IgD-negative memory B cell (primary cell): ENCODE results near the gene APOL5. TPM values are rescaled to one million over a fixed set of nuclear protein-coding genes. Genes with fewer than 3 reads are reported as not detected.

Experiments
- H3K27ac Mint-ChIP-seq, 3 donors: one replicate each; pipeline ENCODE4 v1.8.0; 2020 to 2022; ENCODE audit warnings: mild to moderate bottlenecking in 3 of 3, mixed read lengths in 3 of 3, moderate library complexity in 1 of 3
- H3K27me3 Mint-ChIP-seq: one replicate; pipeline ENCODE4 v1.8.0; 2021; ENCODE audit warnings: mixed read lengths
- H3K36me3 Mint-ChIP-seq: one replicate; pipeline ENCODE4 v1.8.0; 2020; ENCODE audit warnings: mild to moderate bottlenecking, mixed read lengths
- H3K4me1 Mint-ChIP-seq, 3 donors: one replicate each; pipeline ENCODE4 v1.8.0; 2020 to 2022; ENCODE audit warnings: mixed read lengths in 3 of 3, mild to moderate bottlenecking in 1 of 3
- H3K4me3 Mint-ChIP-seq, 4 donors: one replicate each; pipeline ENCODE4 v1.8.0; 2020 to 2022; ENCODE audit warnings: mild to moderate bottlenecking in 4 of 4, mixed read lengths in 4 of 4, moderate library complexity in 3 of 4
- H3K9me3 Mint-ChIP-seq, 3 donors: one replicate each; pipeline ENCODE4 v1.8.0; 2020 to 2021; ENCODE audit warnings: mixed read lengths in 3 of 3, mild to moderate bottlenecking in 1 of 3
- polyA plus RNA-seq: library from polyadenylated mRNA; unstranded; fragments of 300-500 nt; fragmentation: Illumina TruSeq; gene quantifications from one replicate; pipeline ENCODE4 v1.2.3, GENCODE V29; 2021

Gene APOL5
- polyA plus RNA-seq, 1 donor from 2014 or later: not detected

DNA sequence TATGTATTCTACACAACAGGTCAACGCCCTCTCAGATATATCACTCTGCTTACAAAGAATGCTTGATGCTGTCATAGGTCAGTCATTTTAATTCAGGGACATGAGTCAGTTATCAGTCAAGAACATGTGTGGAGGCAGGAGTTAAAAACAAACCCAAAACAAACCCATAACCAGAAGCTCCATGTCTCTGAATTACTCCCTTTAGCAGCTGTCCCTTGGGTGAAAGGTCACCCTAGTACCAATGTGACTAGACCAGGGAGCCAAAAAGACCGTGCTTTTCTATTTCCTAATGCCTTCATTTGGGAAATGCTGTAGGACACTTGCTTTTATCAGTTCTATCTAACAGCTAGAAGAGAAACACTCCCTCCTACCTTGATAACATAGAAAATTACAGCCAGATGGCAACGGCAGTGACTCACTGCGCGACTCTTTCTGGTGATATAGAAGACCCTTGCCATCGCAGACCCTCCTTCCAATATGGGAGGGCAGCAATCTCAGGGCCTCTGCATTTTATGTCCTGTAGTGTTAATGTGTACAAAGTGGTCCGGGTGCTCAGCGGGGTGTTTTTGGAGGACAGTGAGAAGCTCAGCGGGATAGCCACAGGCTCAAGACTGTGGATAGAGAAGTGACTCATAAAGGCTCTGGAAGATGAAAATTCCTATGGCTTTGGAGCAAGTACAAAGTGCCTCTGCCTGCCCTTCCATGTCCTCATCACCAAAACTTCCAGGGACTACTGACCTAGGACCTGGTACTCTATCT is 24.8 kb downstream of the APOL5 start:
- Mint-ChIP-seq H3K4me3 (no peak overlapping the region), H3K9me3 (no peaks in the 10 kb centered on the region), H3K27me3 (peaks cover 58% of the 10 kb centered on the region), H3K4me1 (no peaks in the 10 kb centered on the region), H3K36me3 (no peaks in the 10 kb centered on the region), H3K27ac (no peak overlapping the region)

DNA sequence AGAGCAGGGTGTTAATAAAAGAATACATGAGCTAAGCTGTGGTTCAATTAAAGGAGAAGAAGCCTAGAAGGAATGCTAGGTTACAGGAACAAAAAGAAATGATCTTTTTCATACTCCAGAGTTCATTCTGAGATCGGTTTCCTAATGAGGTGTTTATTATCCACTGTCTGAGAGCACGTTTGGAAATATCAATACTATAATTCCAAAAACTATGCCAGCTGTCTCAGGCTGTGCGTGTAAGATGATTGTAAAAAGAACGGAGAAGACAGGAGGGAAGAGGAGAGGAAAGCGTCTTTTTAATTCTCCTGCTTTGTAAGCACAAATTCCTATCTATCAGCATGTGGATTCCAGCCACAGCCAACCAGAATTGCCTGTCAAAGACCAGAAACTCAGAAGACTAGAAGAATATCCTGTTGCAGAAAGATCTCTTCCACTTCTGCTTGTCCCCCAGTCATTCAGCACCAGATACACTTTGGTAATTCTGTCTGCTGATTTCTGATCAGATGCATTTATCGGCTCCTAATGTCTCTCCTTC is 25.7 kb downstream of the APOL5 start:
- Mint-ChIP-seq H3K27me3 (peaks cover 58% of the 10 kb centered on the region), H3K36me3 (no peaks in the 10 kb centered on the region), H3K4me1 (no peaks in the 10 kb centered on the region), H3K4me3 (no peak overlapping the region), H3K27ac (no peak overlapping the region), H3K9me3 (no peaks in the 10 kb centered on the region)

DNA sequence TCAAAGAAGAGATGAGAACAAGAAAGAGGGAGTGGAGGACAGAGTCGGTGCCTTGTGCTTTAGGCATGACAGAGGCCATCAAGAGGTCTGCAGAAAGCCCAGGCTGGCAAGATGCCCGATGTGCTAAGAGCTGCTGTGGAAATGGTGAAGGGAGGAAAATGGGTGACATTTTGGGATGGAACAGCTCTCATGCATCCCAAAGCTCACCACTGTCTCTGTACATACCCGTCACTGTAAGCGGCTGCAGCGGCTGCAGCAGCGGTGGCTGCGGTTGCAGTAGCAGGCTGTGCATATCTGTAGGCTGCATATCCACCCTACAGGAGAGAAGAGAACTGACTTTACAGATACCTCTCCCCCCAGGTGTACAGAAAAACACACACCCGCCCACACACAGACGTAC is 28.6 kb downstream of the APOL5 start:
- Mint-ChIP-seq H3K36me3 (no peaks in the 10 kb centered on the region), H3K27me3 (peaks cover 62% of the 10 kb centered on the region), H3K4me3 (no peak overlapping the region), H3K4me1 (peaks cover 6 to 12% (median 11%) of the 10 kb centered on the region in 3 donors), H3K27ac (no peak overlapping the region), H3K9me3 (no peaks in the 10 kb centered on the region)

DNA sequence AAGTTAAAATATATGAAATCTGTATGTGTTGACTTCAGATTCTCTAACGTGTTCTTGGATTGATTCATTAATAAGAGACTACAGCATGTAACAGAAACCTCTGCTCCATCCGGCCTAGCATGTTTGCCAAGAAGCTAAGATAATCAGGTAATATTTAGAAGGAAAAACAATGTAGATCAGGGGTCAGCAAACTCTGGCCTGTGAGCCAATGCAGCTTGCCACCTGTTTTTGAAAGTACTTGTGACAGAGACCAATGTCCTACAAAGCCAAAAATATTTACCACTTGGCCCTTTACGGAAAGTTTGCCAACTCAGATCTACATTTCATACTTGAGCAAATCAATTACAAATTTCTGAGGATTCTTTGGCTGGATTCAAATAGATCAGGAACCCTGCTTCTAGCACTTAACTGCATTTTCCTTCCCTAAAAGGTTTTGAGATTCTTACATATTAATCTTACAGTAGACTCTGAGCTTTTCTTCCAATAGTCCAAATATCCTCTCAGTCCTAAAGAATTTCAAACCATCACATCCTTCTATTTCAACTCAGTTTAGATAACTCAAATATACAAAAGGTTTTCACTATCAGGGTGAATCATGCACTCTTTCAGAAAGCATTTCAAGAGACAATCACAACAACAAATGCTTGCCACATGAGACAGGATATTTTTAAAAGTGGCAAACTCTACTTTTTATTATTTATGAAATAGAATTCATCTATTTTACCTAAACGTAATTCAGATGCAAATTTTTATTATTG is 29.5 kb downstream of the APOL5 start:
- no peak overlapping the region for H3K27ac Mint-ChIP-seq
- H3K27me3 Mint-ChIP-seq: peaks cover 62% of the 10 kb centered on the region
- peaks cover 7 to 16% (median 16%) of the 10 kb centered on the region in 3 donors for H3K4me1 Mint-ChIP-seq
- H3K4me3 Mint-ChIP-seq: no peak overlapping the region
- no peaks in the 10 kb centered on the region for H3K36me3 Mint-ChIP-seq
- peaks cover 0 to 3% (median 0%) of the 10 kb centered on the region in 3 donors for H3K9me3 Mint-ChIP-seq

DNA sequence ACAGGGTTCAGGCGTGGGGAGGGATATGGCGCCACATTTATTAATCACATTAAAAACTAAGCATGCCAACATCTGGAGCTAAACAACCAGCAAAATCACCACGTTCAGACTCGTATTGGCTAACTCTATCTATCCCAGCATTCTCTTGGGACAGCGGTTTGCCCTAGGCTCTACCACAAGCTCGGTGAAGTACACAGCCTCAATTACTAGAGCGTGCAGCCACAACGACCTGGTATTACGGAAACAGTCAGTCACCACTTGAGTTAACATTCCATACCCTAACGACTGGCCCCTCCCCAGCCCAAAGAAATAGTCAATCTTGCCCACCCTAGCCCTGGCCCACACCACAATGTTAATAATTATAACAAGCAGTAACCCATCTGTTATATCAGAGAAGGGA is 32.1 kb downstream of the APOL5 start:
- peak overlapping the region in 2 of 3 donors; percentile 16 to 18 for H3K27ac Mint-ChIP-seq
- peaks cover 11 to 23% (median 22%) of the 10 kb centered on the region in 3 donors for H3K4me1 Mint-ChIP-seq
- peaks cover 57% of the 10 kb centered on the region for H3K27me3 Mint-ChIP-seq
- H3K9me3 Mint-ChIP-seq: peaks cover 0 to 3% (median 2%) of the 10 kb centered on the region in 3 donors
- H3K36me3 Mint-ChIP-seq: no peaks in the 10 kb centered on the region
- H3K4me3 Mint-ChIP-seq: no peak overlapping the region

DNA sequence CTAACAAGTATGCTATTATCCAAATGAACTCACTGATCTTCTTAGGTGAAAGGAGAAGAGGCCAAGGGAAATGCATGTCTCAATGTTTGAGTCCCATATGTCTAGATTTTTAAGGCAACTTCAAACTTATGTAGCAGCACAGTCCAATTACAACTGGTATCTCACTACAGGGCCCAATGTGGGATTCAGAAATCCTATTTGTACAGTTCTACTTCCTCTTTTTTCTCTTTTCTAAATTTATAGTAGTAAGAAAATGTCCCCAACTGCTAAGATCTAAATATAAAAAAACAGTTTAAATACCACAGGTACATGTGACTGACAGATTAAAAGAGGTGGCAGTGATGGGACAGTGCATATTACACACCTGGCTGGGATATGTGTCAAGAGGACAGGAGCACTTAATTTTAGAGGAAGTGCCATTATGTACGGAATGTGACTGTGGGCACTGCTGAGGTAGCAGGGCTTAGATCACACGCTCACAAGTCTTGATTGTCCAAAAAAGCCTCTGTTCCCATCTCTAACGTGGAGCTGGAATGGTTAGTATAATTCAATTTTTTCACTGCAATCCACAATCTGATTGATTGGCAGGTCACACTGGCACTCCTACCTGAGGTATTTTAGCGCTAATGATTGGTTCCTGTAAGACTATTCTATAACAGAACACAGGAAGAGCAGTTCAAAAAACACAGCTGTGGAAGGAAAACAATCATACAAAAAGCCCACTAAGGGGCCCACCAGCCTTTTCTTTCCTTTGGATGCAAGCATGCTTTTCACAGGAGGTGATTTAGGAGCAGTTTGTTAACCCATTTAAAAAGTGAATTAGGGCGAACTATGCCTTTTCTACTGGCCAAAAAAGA is 34.6 kb downstream of the APOL5 start:
- Mint-ChIP-seq H3K27ac (no peak overlapping the region), H3K27me3 (peaks cover 65% of the 10 kb centered on the region), H3K36me3 (no peaks in the 10 kb centered on the region), H3K4me3 (peak overlapping the region in 1 of 4 donors; percentile 53), H3K9me3 (peaks cover 0 to 3% (median 2%) of the 10 kb centered on the region in 3 donors), H3K4me1 (peaks cover 11 to 23% (median 22%) of the 10 kb centered on the region in 3 donors)

DNA sequence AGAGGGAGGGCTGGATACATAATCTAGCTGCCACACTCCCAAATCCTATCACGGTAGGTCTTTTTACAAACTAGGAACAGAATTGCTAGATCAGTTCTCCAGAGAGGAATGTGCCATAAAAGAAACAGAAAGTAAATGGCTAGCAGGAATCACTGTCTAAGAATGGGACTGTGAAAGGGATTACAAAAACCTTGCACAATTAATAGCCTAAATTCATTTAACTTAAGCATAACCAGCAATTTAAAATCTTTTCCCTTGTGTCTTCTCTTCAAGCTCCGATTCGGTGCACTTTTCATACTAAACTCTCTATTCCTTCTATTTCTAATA is 35.2 kb downstream of the APOL5 start:
- H3K9me3 Mint-ChIP-seq: peaks cover 0 to 3% (median 2%) of the 10 kb centered on the region in 3 donors
- peaks cover 65% of the 10 kb centered on the region for H3K27me3 Mint-ChIP-seq
- H3K36me3 Mint-ChIP-seq: no peaks in the 10 kb centered on the region
- no peak overlapping the region for H3K4me3 Mint-ChIP-seq
- peaks cover 11 to 23% (median 22%) of the 10 kb centered on the region in 3 donors for H3K4me1 Mint-ChIP-seq
- no peak overlapping the region for H3K27ac Mint-ChIP-seq

DNA sequence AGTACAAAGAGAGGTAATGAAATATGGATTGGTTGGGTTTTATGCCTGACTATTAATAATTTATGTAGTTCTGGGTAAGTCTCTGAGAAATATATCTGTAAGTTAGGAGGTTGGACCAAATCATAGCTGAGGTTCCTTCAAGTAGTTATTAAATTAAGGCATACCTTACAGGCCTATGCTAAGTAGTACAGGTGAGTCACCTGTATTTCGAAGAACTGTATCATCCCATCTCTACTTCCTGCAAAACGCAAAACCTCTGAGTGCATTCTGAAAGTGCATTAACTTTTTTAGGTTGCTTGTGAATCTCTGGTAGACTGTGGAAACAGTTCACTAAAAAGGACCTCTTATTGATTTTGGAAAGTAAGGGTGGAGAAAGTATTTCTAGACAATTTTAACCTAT is 37.1 kb downstream of the APOL5 start:
- Mint-ChIP-seq H3K4me1 (peaks cover 9 to 20% (median 17%) of the 10 kb centered on the region in 3 donors), H3K4me3 (no peak overlapping the region), H3K27ac (no peak overlapping the region), H3K36me3 (no peaks in the 10 kb centered on the region), H3K9me3 (peaks cover 0 to 3% (median 2%) of the 10 kb centered on the region in 3 donors), H3K27me3 (peaks cover 62% of the 10 kb centered on the region)

DNA sequence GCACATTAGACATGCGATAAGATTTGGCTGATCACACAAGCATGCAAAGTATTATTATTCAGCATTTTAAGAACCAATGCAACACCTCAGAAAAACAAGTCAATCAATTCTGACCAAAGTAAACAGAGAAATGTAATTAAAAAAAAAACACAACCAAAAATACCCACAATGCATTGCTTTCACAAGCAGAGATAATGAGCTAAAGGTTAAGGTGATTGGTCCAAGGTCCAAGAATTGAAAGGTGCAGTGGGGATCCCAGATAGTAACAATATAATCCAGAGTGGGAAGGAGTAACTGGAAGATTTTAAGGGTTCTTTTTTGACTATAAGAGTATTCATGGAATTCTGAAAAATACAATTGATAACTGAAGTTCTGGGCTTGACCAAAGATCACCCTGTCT is 39.0 kb downstream of the APOL5 start:
- Mint-ChIP-seq H3K27me3 (peaks cover 59% of the 10 kb centered on the region), H3K9me3 (peaks cover 0 to 3% (median 2%) of the 10 kb centered on the region in 3 donors), H3K4me3 (no peak overlapping the region), H3K4me1 (peaks cover 5 to 11% (median 10%) of the 10 kb centered on the region in 3 donors), H3K27ac (no peak overlapping the region), H3K36me3 (no peaks in the 10 kb centered on the region)

DNA sequence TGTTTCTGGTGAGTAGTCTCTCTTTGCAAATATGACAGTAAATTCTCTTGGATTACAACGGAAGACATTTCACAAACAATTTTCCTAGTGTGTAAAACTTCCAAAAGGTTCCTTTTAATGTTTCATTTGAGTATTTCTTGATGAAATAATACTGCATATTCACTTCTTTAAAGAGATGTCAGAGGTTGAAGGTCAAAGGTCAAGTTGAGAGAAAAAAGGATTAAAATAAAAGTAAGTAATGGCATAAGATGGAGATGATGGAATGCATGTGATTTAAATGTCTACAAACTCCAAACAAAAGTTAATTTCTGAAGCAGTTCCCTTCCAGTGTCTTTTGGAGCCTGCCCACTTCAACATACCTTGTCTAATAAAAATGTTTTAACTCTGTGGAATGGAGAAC is 40.7 kb downstream of the APOL5 start:
- Mint-ChIP-seq H3K36me3 (no peaks in the 10 kb centered on the region), H3K4me3 (no peak overlapping the region), H3K4me1 (no peaks in the 10 kb centered on the region), H3K9me3 (no peaks in the 10 kb centered on the region), H3K27me3 (peaks cover 48% of the 10 kb centered on the region), H3K27ac (no peak overlapping the region)

DNA sequence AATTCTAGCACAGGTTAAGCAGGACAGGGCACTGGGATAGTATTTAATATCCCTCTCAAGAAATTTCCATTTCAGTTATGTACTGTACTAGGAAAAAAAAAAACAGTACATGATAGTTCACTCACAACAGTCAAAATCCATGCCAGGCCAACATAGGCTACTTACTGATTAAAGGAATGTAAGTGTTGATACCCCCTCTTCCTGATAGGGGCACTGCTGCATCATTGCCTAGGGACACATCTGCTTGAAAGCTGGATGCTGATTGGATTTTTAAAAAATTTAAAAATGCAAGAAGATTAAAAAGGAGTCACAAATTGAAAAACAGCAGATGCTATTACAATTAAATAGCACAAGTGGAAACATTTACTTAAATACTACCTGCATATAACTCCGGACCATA is 43.4 kb downstream of the APOL5 start:
- H3K27me3 Mint-ChIP-seq: peaks cover 35% of the 10 kb centered on the region
- no peaks in the 10 kb centered on the region for H3K4me1 Mint-ChIP-seq
- H3K9me3 Mint-ChIP-seq: no peaks in the 10 kb centered on the region
- no peaks in the 10 kb centered on the region for H3K36me3 Mint-ChIP-seq
- no peak overlapping the region for H3K27ac Mint-ChIP-seq
- no peak overlapping the region for H3K4me3 Mint-ChIP-seq

DNA sequence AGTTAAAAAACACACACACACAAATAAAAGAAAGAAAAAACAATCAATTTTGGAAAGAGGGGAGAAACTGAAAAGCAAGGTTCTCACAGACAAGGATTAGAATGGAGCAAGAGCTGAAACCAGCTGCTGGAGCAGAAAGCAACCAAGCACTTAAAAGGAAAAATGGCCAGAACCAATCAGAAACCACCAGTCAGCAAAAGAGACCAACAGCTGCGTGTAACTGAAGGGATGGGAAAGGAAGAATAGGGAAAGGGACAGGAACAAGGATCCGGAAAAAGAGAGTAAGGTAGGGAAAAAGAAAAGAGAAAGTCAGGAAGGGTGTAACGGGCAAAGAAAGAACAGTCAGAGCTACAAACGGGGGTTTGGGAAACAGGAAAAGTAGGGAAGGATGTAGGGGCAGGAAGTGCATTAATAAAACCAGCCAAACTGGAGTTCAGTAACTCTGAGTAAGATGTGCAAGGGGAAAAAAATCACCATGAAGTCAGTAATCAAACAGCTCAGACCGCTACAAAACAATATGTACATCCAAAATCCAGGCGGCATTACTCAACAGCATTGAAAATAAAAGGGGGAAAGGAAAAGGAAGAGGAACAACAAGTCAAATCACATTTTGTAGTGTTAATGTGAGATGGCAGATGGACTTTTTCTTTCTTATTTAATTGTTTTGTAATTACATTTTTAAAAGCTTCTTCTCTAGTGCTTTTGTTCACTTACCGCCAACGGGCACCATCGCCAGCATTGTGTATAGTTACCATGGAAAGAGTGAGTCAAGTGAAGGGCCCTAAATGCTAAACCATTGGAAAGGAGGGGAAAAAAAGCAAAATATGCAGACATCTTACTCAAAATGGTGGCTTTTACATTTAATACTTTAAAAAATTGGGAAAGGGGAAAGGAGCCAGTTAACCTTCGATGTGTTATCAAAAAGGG is 49.2 kb downstream of the APOL5 start:
- Mint-ChIP-seq H3K27me3 (peaks cover 14% of the 10 kb centered on the region), H3K36me3 (no peaks in the 10 kb centered on the region), H3K4me3 (no peak overlapping the region), H3K27ac (no peak overlapping the region), H3K4me1 (no peaks in the 10 kb centered on the region), H3K9me3 (peaks cover 0 to 2% (median 0%) of the 10 kb centered on the region in 3 donors)

DNA sequence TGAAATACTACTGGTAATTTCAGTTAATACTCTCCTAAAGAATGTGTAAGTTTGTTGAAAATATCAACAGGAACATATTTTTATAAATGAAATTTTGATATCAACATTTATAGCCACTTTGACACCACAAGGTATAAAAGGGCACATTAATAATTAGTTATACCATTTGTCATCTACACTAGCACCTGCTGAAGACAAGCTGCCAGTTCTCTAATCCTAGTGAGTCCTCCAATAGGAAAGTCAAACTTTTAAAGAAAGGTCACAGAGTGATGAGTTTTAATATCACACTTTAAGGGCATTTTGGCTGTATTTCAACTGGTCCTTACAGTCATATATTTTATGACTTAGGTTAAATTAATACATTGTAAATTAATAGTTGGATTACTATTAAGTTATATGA is 52.3 kb downstream of the APOL5 start:
- Mint-ChIP-seq H3K4me3 (no peak overlapping the region), H3K36me3 (no peaks in the 10 kb centered on the region), H3K27ac (no peak overlapping the region), H3K4me1 (no peaks in the 10 kb centered on the region), H3K27me3 (peaks cover 10% of the 10 kb centered on the region), H3K9me3 (peaks cover 0 to 2% (median 0%) of the 10 kb centered on the region in 3 donors)

DNA sequence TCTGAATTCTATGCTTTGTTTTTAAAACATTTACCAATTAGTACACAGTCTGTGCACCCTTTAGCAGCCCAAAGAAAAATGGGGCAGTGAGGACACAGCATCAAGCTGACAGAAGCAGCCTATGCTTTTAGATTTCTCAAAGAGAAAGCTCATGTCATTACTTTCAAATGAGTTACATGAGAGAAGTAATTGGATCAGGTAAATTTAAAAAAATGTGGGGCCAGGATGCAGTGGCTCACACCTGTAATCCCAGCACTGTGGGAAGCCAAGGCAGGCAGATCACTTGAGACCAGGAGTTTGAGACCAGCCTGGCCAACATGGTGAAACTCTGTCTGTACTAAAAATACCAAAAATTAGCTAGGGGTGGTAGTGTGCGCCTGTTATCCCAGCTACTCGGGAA is 57.7 kb downstream of the APOL5 start:
- Mint-ChIP-seq H3K4me3 (no peak overlapping the region), H3K9me3 (no peaks in the 10 kb centered on the region), H3K4me1 (no peaks in the 10 kb centered on the region), H3K36me3 (no peaks in the 10 kb centered on the region), H3K27ac (no peak overlapping the region), H3K27me3 (peaks cover 18% of the 10 kb centered on the region)
